Fibroblast of lung (primary cell): ENCODE data around the gene RBP2. TPM values are rescaled to one million over a fixed set of nuclear protein-coding genes. Genes with fewer than 3 reads are reported as not detected.

ENCODE experiments used
- DNase-seq, 2 donors: peaks; one replicate each; pipeline versions ENCODE4 v3.0.0 to v3.0.0-alpha.2; 2010; ENCODE audit warnings: low read depth in 2 of 2
- H2AFZ ChIP-seq: 2 replicates; pipeline ENCODE4 v1.5.1; 2012; ENCODE audit warnings: low read length, control low read depth, inconsistent platforms
- H3K27ac ChIP-seq: 2 replicates; pipeline ENCODE4 v1.5.1; 2011; ENCODE audit warnings: low read length, control low read depth; ENCODE audit not compliant: insufficient read depth
- H3K27me3 ChIP-seq: 2 replicates; pipeline ENCODE4 v1.5.1; 2011; ENCODE audit warnings: mild to moderate bottlenecking, low read length; ENCODE audit not compliant: control insufficient read depth, insufficient read depth
- H3K36me3 ChIP-seq: 2 replicates; pipeline ENCODE4 v1.5.1; 2011; ENCODE audit warnings: low read length; ENCODE audit not compliant: control insufficient read depth, insufficient read depth
- H3K4me1 ChIP-seq: 2 replicates; pipeline ENCODE4 v1.5.1; 2011; ENCODE audit warnings: low read length; ENCODE audit not compliant: control insufficient read depth, insufficient read depth; ENCODE audit errors: extremely low read depth
- H3K4me2 ChIP-seq: 2 replicates; pipeline ENCODE4 v1.5.1; 2011; ENCODE audit warnings: low read length, control low read depth; ENCODE audit not compliant: insufficient read depth; ENCODE audit errors: extremely low read depth
- H3K4me3 ChIP-seq, 4 experiments: fragments of 200-600 bp in 1 of 4; sonication (generic) in 1 of 4; replicated peaks in 1 of 4; 2 replicates each; pipeline ENCODE4 v1.5.1; 2011 to 2016; ENCODE audit warnings: low read length in 4 of 4, low read depth in 3 of 4, mild to moderate bottlenecking in 3 of 4, control low read depth in 2 of 4, inconsistent platforms in 1 of 4, mixed read lengths in 1 of 4; ENCODE audit not compliant: insufficient read depth in 1 of 4; ENCODE audit errors: control extremely low read depth in 1 of 4
- H3K79me2 ChIP-seq: 2 replicates; pipeline ENCODE4 v1.5.1; 2012; ENCODE audit warnings: mild to moderate bottlenecking, low read length, inconsistent platforms; ENCODE audit not compliant: control insufficient read depth, insufficient read depth
- H3K9ac ChIP-seq: 2 replicates; pipeline ENCODE4 v1.5.1; 2011; ENCODE audit warnings: mild to moderate bottlenecking, low read length, control low read depth; ENCODE audit not compliant: insufficient read depth
- H3K9me3 ChIP-seq: 2 replicates; pipeline ENCODE4 v1.5.1; 2012; ENCODE audit warnings: low read depth, low read length; ENCODE audit not compliant: control insufficient read depth, insufficient read depth
- H4K20me1 ChIP-seq: 2 replicates; pipeline ENCODE4 v1.5.1; 2011; ENCODE audit warnings: low read length; ENCODE audit not compliant: control insufficient read depth, insufficient read depth; ENCODE audit errors: extremely low read depth
- EZH2 ChIP-seq: IDR thresholded peaks from 2 replicates; pipeline ENCODE4 v1.5.1; 2012; ENCODE audit warnings: low read length, control low read depth, mild to moderate bottlenecking; ENCODE audit errors: missing control alignments
- polyA plus RNA-seq, 2 donors: library from polyadenylated mRNA; depleted of rRNA in 1 of 2; stranded (reverse) in 1 of 2; unstranded in 1 of 2; fragments of >200 nt; gene quantifications; 2 replicates each; pipeline ENCODE4 v1.2.1, GENCODE V29; 2011 to 2012; ENCODE audit warnings: missing spikeins in 1 of 2
- total RNA-seq: library from RNA; depleted of rRNA; stranded (reverse); fragments of >200 nt; gene quantifications from 2 replicates; pipeline ENCODE4 v1.2.1, GENCODE V29; 2014
- TF ChIP-seq, protein P1 (sequence below), 2 donors: IDR thresholded peaks in 1 of 2; conservative IDR thresholded peaks in 1 of 2; 1 replicate in 1 of 2; 2 replicates in 1 of 2; pipeline ENCODE4 v1.5.1; 2011 to 2012; ENCODE audit warnings: low read length in 2 of 2, control low read depth in 1 of 2, inconsistent platforms in 1 of 2, low read depth in 1 of 2, mild to moderate bottlenecking in 1 of 2

RBP2 gene
- total and polyA plus RNA-seq, 2 donors (not counting 1 experiment from before 2014, with no cell fraction given) = not detected

DNA sequence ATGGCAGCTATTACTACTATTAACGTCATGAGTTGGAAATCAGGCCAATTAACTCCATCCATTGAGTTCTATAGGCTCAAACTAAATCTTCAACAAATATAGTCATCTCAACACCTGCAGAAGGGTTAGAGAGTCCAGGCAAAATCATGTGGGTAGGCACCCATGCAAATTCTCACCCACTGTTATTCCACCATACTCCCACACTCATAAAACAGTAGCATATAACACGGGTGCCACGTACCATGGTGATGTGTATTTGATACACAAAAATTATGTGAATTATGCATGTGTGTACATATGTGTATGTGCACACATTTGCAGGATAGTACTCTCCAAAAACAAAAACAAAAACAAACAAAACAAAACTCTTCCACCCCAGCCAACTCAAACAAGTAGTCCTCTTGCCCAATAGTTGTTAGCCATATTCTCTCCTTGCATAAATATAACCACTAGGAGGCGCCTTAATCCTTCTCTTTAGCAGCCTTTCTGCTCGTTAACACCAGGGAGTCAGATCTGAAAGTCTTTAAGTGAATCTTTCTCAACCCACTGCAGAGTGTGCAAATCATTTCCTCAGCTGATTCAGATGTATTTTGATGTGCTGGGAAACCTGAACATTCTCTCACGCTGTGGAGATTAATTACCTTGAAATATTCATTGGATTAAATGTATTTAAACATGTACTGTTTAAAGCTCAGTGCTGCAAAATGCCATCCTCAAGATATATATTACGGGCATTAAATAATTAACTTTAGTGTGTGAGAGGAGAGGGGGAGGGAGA, 48.8 kb downstream of the RBP2 start:
- Histone ChIP-seq H3K4me2 (no peak overlapping the region), H3K27ac (no peak overlapping the region), H3K9me3 (no peaks in the 10 kb centered on the region), H3K9ac (no peak overlapping the region), H4K20me1 (no peaks in the 10 kb centered on the region), H2AFZ (no peak overlapping the region), H3K79me2 (no peaks in the 10 kb centered on the region), H3K4me1 (no peaks in the 10 kb centered on the region), H3K27me3 (no peaks in the 10 kb centered on the region), H3K4me3 (no peak overlapping the region), H3K36me3 (no peaks in the 10 kb centered on the region)
- DNase-seq = peak; percentile 64 to 84
- TF ChIP-seq EZH2 = no peak
- TF ChIP-seq, protein P1, sequence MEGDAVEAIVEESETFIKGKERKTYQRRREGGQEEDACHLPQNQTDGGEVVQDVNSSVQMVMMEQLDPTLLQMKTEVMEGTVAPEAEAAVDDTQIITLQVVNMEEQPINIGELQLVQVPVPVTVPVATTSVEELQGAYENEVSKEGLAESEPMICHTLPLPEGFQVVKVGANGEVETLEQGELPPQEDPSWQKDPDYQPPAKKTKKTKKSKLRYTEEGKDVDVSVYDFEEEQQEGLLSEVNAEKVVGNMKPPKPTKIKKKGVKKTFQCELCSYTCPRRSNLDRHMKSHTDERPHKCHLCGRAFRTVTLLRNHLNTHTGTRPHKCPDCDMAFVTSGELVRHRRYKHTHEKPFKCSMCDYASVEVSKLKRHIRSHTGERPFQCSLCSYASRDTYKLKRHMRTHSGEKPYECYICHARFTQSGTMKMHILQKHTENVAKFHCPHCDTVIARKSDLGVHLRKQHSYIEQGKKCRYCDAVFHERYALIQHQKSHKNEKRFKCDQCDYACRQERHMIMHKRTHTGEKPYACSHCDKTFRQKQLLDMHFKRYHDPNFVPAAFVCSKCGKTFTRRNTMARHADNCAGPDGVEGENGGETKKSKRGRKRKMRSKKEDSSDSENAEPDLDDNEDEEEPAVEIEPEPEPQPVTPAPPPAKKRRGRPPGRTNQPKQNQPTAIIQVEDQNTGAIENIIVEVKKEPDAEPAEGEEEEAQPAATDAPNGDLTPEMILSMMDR (conservative IDR thresholded peaks at IDR 0.05 in 1 of 2, IDR thresholded peaks at IDR 0.05 in 1 of 2; ENCODE audit: low read depth in 1 of 2, low read length in 2 of 2) = peak; percentile 79 to 93

DNA sequence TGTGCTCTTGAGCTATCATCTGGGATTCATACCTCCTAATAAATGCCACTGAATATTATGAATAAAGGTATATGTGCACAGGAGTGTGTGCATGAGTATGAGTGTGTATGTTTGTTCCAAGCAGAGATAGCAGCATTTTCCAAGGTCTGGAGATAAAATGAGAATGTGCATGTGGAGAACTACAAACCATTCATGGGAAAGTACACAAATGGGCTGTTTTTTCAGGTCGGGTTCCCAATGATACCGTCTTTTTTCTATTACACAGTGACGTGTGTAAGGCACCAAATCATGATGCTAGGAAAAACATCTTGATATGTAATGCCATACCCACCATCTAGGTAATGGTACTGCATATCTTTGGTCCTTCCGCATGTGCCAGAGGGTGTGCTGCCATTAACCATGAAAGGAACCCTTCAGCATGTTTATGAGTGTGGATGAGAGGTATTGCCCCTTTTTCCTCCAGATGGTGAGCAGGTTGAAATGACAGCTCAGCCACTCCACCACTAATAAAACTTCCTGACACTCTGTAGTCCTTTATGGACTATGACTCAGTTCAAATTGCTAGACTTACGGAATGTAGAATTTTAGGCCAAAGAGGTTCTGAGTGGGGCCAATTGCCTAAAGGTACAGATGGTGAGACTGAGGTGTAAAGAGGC, 50.4 kb downstream of the RBP2 start:
- no peaks in the 10 kb centered on the region for H3K4me1 ChIP-seq
- no peak overlapping the region for H3K4me3 ChIP-seq
- no peak overlapping the region for H3K4me2 ChIP-seq
- no peaks in the 10 kb centered on the region for H3K36me3 ChIP-seq
- DNase-seq = no peak
- TF ChIP-seq, protein P1 (conservative IDR thresholded peaks at IDR 0.05 in 1 of 2, IDR thresholded peaks at IDR 0.05 in 1 of 2; ENCODE audit: low read depth in 1 of 2, low read length in 2 of 2) = no peak
- TF ChIP-seq EZH2 = no peak
- no peaks in the 10 kb centered on the region for H3K9me3 ChIP-seq
- no peak overlapping the region for H3K9ac ChIP-seq
- no peak overlapping the region for H2AFZ ChIP-seq
- no peaks in the 10 kb centered on the region for H3K79me2 ChIP-seq
- H3K27ac ChIP-seq = no peak overlapping the region
- H4K20me1 ChIP-seq = no peaks in the 10 kb centered on the region
- H3K27me3 ChIP-seq = no peaks in the 10 kb centered on the region

DNA sequence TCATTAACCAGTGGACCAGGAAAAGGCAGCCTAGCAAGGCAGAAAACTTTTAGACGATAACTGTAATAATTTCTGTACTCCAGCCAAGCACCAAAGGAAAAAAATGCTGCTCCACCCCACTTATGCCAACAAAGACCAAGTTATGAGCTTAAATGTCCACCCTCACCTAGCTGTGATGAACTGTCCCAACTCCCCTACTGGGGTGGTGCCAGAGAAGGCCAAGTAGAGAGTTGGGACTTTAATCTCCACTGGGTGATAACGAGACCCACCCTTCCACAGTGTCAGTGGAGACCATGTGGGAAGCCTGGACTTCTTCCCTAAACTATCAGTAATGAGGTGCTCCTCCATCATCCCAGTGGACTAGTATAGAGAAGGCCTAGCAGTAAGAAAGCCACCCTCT, 53.1 kb downstream of the RBP2 start:
- H3K36me3 ChIP-seq = no peaks in the 10 kb centered on the region
- H2AFZ ChIP-seq = no peak overlapping the region
- DNase-seq = no peak
- H3K27ac ChIP-seq = no peak overlapping the region
- H3K27me3 ChIP-seq = no peaks in the 10 kb centered on the region
- no peaks in the 10 kb centered on the region for H3K9me3 ChIP-seq
- no peak overlapping the region for H3K4me2 ChIP-seq
- no peaks in the 10 kb centered on the region for H3K79me2 ChIP-seq
- no peak overlapping the region for H3K9ac ChIP-seq
- H3K4me1 ChIP-seq = no peaks in the 10 kb centered on the region
- TF ChIP-seq, protein P1 (conservative IDR thresholded peaks at IDR 0.05 in 1 of 2, IDR thresholded peaks at IDR 0.05 in 1 of 2; ENCODE audit: low read depth in 1 of 2, low read length in 2 of 2) = no peak
- no peak for TF ChIP-seq EZH2
- no peak overlapping the region for H3K4me3 ChIP-seq
- no peaks in the 10 kb centered on the region for H4K20me1 ChIP-seq
